GM18951 (cell line): ENCODE data around the gene GSTT2.

Experiments
- POLR2A ChIP-seq: IDR thresholded peaks from 4 replicates; pipeline ENCODE4 v1.6.1; 2011; ENCODE audit warnings: mild to moderate bottlenecking; ENCODE audit not compliant: insufficient read length, insufficient read depth; ENCODE audit errors: extremely low read depth
- in situ Hi-C: fragments of 300-500 bp; cut with MboI; formaldehyde crosslinking; loops from one replicate; pipeline ENCODE4 v1.12.0; 2022; ENCODE audit warnings: low sequenced_read_pairs, mixed read lengths, inconsistent platforms; ENCODE audit not compliant: unreplicated experiment

The GSTT2 gene

GRCh38 chr22:24010018-24010391 lies 30.1 kb downstream of the GSTT2 start:
- in situ Hi-C loops: no loop called here
- TF ChIP-seq POLR2A: no peak

- in situ Hi-C loops: no loop called here
- no peak for TF ChIP-seq POLR2A
Measured at GRCh38 chr22:24011735-24012068, 31.8 kb downstream of the GSTT2 start.

DNA sequence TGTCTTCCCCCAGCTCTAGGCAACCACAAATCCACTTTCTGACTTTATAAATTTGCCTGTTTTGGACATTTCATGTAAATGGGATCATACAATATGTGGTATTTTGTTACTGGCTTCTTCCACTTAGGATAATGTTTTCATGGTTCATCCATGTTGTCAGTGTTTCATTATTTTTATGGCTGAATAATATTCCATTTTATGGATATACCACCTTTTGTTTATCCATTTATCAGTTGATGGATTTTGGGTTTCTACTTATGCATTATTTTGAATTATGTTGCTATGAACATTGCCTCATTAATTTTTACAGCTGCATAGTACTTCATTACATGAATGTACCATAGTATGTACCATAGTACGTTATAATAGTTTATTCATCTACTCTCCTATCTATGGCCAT lies 36.2 kb downstream of the GSTT2 start:
- in situ Hi-C loops: no loop called here
- no peak for TF ChIP-seq POLR2A

GRCh38 chr22:24021304-24021703 lies 41.4 kb downstream of the GSTT2 start:
- in situ Hi-C loops: no loop called here

DNA sequence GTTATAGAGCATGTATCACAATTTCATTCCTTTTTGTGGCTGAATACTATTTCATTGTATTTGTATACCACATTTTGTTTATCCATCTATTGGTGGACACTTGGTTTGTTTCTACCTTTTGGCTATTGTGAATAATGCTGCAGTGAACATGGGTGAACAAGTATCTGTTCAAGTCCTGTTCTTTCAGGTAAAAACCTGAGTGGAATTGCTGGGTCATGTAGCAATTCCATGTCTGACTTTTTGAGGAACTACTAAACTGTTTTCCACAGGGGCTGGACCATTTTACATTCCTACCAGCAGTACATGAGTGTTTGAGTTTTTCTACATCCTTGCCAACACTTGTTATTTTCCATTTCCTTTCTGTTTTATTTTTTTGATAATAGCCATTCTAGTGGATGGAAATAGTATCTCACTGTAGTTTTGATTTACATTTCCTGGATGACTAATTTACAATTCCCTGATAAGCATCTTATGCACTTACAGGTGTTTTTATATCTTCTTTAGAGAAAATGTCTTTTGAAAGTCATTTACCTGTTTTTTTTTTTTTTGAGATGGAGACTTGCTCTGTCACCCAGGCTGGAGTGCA lies 43.4 kb downstream of the GSTT2 start:
- no peak for TF ChIP-seq POLR2A
- in situ Hi-C loops: no loop called here

More at GRCh38 chr22:24021304-24021703, 41.4 kb downstream of the GSTT2 start:
- no peak for TF ChIP-seq POLR2A

DNA sequence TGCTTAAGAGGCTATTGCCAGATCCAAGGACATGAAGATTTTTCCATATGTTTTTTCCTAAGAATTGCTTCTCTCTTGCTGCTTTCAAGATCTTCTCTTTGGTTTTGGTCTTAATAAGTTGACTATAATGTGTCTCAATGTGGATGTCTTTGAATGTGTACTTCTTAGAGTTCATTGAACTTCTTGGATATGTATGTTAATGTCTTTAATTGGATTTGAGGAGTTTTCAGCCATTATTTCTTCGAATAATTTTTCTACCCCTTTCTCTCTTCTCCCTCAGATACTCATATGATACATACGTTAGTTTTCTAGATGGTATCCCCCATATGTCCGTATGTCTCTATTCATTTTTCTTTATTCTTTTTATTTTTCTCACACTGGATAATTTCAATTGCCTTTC lies 44.4 kb downstream of the GSTT2 start:
- in situ Hi-C loops: no loop called here
- TF ChIP-seq POLR2A: no peak

DNA sequence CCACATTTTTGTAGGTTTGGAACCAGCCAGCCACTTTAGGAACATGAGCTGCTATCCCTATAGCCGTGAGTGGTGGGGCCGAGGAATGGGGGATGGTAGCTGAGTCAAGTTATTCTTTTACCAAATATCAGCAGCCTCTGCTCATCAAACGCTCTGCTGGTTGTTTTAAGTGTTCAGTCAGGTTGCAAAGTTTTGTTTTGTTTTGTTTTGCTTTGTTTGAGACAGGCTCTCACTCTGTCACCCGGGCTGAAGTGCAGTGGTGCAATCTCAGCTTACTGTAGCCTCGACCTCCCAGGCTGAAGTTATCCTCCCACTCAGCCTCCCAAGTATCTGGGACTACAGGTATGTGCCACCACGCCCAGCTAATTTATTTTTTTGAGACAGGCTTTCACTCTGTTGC lies 45.5 kb downstream of the GSTT2 start:
- in situ Hi-C loops: no loop called here

DNA sequence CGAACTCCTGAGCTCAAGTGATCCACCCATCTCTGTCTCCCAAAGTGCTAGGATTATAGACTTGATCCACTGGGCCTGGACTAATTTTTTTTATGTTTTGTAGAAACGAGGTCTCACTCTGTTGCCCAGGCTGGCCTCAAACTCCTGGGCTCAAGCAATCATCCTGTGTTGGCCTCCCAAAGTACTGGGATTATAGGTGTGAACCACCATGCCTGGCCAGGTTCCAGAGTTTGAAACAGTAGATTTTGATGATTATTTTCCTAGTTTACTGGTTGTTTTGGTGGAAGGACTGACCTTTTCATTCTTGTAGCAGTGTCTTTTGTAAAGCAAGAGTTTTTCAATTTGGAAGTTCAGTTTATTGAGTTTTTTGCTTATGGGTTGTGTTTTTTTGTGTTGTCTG lies 46.1 kb downstream of the GSTT2 start:
- no peak for TF ChIP-seq POLR2A
- in situ Hi-C loops: no loop called here

More for the DNA sequence above, 45.5 kb downstream of the GSTT2 start:
- TF ChIP-seq POLR2A: no peak

DNA sequence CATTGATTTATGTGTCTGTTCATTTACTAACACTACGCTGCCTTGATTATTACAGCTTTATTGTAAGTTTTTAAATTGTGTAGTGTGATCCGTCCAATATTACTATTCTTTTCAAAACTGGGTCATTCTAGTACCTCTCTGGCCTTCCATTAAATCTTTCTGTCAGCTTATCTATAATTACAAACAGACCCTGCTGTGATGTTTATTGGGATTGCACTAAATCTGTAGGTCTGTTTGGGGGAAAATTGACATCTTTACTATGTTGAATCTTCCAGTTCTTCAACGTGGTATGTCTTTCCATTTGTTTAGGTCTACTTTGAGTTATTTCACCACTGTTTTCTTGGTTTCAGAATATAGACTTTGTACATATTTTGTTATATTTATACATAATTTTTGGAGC lies 46.8 kb downstream of the GSTT2 start:
- in situ Hi-C loops: no loop called here
- TF ChIP-seq POLR2A: no peak

DNA sequence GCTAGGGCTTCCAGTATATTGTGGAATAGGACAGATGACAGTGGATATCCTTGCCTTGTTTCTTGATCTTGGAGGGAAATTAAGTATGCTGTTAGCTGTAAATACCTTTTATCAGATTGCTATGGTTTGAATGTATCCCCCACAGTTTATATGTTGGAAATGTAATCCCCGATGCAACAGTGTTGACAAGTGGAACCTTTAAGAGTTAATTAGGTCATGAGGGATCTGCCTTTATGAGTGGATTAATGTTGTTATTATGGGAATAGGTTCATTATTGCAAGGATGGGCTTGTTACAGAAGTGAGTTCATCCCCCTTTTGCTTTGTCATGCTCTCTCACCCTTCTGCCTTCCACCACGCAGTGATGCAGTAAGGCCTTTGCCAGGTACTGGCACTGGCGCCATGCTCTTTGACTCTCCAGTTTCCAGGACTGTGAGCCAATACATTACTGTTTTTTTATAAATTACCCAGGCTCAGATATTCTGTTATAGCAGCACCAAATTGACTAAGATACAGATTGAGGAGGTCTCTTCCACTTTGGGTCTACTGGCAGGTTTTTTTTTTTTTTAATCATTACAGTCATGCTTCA lies 47.5 kb downstream of the GSTT2 start:
- in situ Hi-C loops: no loop called here
- TF ChIP-seq POLR2A: no peak

DNA sequence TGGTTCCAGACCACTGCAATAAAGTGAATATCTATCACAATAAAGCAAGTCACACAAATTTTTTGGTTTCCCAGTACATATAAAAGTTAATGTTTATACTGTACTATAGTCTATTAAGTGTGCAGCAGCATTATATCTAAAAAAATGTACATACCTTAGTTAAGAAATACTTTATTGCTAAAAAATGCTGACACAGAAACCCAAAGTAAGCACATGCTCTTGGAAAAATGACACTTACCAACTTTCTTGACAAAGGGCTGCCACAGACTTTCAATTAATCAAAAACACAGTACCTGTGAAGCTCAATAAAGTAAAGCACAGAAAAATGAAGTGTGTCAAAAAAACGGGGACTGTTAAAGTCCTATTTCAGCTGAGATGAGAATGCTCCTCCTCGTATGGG lies 48.1 kb downstream of the GSTT2 start:
- TF ChIP-seq POLR2A: no peak
- in situ Hi-C loops: no loop called here

GRCh38 chr22:24028533-24028932 lies 48.6 kb downstream of the GSTT2 start:
- in situ Hi-C loops: no loop called here
- TF ChIP-seq POLR2A: no peak

DNA sequence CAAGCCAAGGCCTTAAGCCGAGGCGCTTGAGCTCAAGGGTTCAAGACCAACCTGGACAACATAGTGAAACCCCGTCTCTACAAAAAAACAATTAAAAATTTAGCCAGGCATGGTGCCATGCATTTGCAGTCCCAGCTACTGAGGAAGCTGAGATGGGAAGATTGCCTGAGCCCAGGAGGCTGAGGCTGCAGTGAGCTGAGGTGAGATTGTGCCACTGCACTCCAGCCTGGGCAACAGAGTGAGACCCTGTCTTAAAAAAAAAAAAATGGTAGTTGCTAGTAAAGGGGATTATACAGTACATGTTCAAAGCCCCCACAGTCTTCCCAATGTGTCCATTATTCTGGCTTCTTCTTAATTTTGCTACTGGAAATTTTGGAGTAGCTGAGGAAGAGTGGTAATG lies 49.4 kb downstream of the GSTT2 start:
- TF ChIP-seq POLR2A: no peak
- in situ Hi-C loops: no loop called here

DNA sequence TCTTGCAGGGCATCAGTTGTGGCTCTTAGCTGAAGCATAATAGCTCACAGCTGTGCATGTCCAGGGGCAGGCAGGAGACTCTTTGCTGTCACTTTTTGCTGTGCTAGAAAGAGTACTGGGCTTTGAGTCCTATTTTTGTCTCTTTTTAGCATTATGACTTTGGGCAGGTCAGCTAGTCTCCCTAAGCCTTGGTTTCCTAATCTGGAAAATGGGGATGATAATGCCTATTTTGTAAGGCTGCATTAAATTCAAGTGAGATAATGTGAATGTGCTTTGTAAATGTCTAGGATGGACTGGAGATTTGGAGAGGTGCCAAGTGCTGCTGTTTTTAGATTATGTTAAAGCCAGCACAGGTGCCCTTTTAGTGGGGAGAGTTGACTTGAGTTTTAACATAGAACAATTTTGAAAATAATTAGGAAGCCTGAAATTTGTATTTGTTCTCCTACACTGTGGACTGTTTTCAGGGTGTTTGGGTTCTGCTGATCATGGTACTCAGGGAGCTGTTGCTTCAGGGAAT lies 50.3 kb downstream of the GSTT2 start:
- TF ChIP-seq POLR2A: no peak
- in situ Hi-C loops: no loop called here
